Tibial nerve (tissue), 4 donors: ENCODE results near the gene FAM185A. TPM values are rescaled to one million over a fixed set of nuclear protein-coding genes. Genes with fewer than 3 reads are reported as not detected.

Source experiments
- DNase-seq, 2 donors: peaks; one replicate each; pipeline ENCODE4 v3.0.0-alpha.2; 2019; ENCODE audit warnings: low spot score in 2 of 2
- H3K27ac ChIP-seq, 4 donors: fragments of 200-600 bp; sonication (generic) in 3 of 4; one replicate each; pipeline ENCODE4 v1.5.1; 2017 to 2019; ENCODE audit warnings: mild to moderate bottlenecking in 1 of 4
- H3K27me3 ChIP-seq, 2 donors: fragments of 200-600 bp; sonication (generic) in 1 of 2; one replicate each; pipeline versions ENCODE4 v1.5.1 to v1.6.0; 2017 to 2019
- H3K36me3 ChIP-seq, 3 donors: fragments of 200-600 bp; sonication (generic); one replicate each; pipeline ENCODE4 v1.5.1; 2018 to 2019
- H3K4me1 ChIP-seq, 4 donors: fragments of 200-600 bp; sonication (generic) in 3 of 4; one replicate each; pipeline ENCODE4 v1.5.1; 2017 to 2019
- H3K4me3 ChIP-seq, 4 donors: fragments of 200-600 bp; sonication (generic) in 3 of 4; one replicate each; pipeline ENCODE4 v1.5.1; 2017 to 2019; ENCODE audit warnings: mild to moderate bottlenecking in 1 of 4, moderate library complexity in 1 of 4
- H3K9me3 ChIP-seq, 4 donors: fragments of 200-600 bp; sonication (generic) in 3 of 4; one replicate each; pipeline ENCODE4 v1.5.1; 2017 to 2019
- CTCF ChIP-seq, 5 experiments: fragments of 200-600 bp in 3 of 5; fragments of 450-650 bp in 2 of 5; sonication (generic) in 3 of 5; IDR thresholded peaks; one replicate each; pipeline ENCODE4 v1.5.1; 2016 to 2019; ENCODE audit warnings: antibody characterized with exemption in 5 of 5, mild to moderate bottlenecking in 3 of 5, moderate library complexity in 2 of 5
- EP300 ChIP-seq, 2 donors: sonication (generic); formaldehyde crosslinking; IDR thresholded peaks; one replicate each; pipeline ENCODE4 v1.6.1; 2017; ENCODE audit warnings: antibody characterized with exemption in 2 of 2, mild to moderate bottlenecking in 1 of 2
- POLR2A ChIP-seq, 2 donors: fragments of 450-650 bp; IDR thresholded peaks; one replicate each; pipeline ENCODE4 v1.6.1; 2017; ENCODE audit warnings: antibody characterized with exemption in 2 of 2, mild to moderate bottlenecking in 2 of 2, moderate library complexity in 2 of 2
- WGBS, 2 donors: methylation state at CpG; one replicate each; pipeline ENCODE4 v1.1.5; 2018; 5-methylcytosine and 5-hydroxymethylcytosine counted together
- total RNA-seq, 4 donors: library from RNA; depleted of rRNA; stranded (reverse); fragments of >200 nt; gene quantifications; one replicate each; pipeline ENCODE4 v1.1.0, GENCODE V29; 2016

FAM185A gene
- total RNA-seq, 4 donors from 2014 or later, result 18.0 to 39.3 (median 36.4) TPM

DNA sequence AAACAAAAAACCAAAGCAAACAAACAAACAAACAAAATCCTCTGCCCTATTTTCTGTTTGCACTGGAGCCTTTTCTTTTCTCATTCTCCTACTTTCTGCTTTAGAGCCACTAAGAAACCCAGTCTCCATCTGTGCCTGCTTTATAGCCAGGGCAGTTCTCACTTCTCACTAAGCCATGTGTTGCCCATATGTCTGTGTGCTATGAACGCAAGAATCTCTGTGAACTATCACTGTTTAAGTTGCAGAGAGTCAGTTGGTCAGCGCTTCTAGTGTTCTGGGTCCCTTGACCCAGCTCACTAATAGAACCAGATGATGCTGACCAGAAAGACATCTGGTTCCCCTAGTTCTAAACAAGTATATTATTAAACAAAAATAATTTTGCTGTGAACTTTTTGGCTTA, 81.4 kb downstream of the FAM185A start:
- WGBS, 2 donors, result 87% methylated on average over 2 of the region's 2 CpGs
- H3K4me3 ChIP-seq, result no peak overlapping the region
- no peaks in the 10 kb centered on the region for H3K9me3 ChIP-seq
- peaks cover 0 to 3% (median 0%) of the 10 kb centered on the region in 4 donors for H3K4me1 ChIP-seq
- no peaks in the 10 kb centered on the region for H3K27me3 ChIP-seq
- no peak overlapping the region for H3K27ac ChIP-seq
- H3K36me3 ChIP-seq, result peaks cover 0 to 48% (median 0%) of the 10 kb centered on the region in 3 donors
- DNase-seq, result no peak
- TF ChIP-seq EP300 (IDR thresholded peaks at IDR 0.05) (no peak), CTCF (IDR thresholded peaks at IDR 0.05) (no peak), POLR2A (IDR thresholded peaks at IDR 0.05) (no peak)

DNA sequence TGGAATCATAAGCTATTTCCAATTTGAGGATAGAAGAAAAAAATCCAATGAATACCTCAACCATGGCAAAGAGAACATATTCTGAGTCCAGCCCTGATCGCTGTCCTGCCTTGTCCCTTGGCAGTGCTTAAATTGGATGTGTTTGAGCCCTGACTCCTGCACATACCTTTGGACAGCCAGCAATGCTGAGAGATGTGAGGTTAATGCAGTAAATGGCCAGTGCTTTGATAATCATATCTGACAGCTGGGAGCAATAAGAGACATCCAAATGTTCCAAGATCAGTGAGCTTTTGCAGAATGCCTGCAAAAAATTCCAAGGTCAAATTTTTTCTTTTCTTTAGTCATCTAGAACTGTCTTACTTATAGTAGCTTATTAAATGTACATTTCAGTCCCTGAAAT, 83.9 kb downstream of the FAM185A start:
- no peak for DNase-seq
- H3K27me3 ChIP-seq, result no peaks in the 10 kb centered on the region
- no peak overlapping the region for H3K4me3 ChIP-seq
- no peaks in the 10 kb centered on the region for H3K9me3 ChIP-seq
- H3K27ac ChIP-seq, result no peak overlapping the region
- H3K4me1 ChIP-seq, result peaks cover 0 to 3% (median 0%) of the 10 kb centered on the region in 4 donors
- WGBS, 2 donors, result 58 to 61% methylated on average over 1 of the region's 1 CpG
- TF ChIP-seq CTCF (IDR thresholded peaks at IDR 0.05) (no peak), POLR2A (IDR thresholded peaks at IDR 0.05) (no peak), EP300 (IDR thresholded peaks at IDR 0.05) (no peak)
- peaks cover 0 to 39% (median 0%) of the 10 kb centered on the region in 3 donors for H3K36me3 ChIP-seq

- no peaks in the 10 kb centered on the region for H3K9me3 ChIP-seq
- WGBS, 2 donors, result 73 to 88% methylated on average over 5 of the region's 5 CpGs
- H3K4me3 ChIP-seq, result no peak overlapping the region
- no peak for TF ChIP-seq EP300 (IDR thresholded peaks at IDR 0.05)
- TF ChIP-seq CTCF (IDR thresholded peaks at IDR 0.05), result no peak
- no peak for TF ChIP-seq POLR2A (IDR thresholded peaks at IDR 0.05)
- peaks cover 0 to 3% (median 0%) of the 10 kb centered on the region in 4 donors for H3K4me1 ChIP-seq
- no peak overlapping the region for H3K27ac ChIP-seq
- H3K36me3 ChIP-seq, result peaks cover 0 to 38% (median 0%) of the 10 kb centered on the region in 3 donors
- no peaks in the 10 kb centered on the region for H3K27me3 ChIP-seq
- no peak for DNase-seq
These were observed 84.5 kb downstream of the FAM185A start for GRCh38 chr7:102833343-102833742.

DNA sequence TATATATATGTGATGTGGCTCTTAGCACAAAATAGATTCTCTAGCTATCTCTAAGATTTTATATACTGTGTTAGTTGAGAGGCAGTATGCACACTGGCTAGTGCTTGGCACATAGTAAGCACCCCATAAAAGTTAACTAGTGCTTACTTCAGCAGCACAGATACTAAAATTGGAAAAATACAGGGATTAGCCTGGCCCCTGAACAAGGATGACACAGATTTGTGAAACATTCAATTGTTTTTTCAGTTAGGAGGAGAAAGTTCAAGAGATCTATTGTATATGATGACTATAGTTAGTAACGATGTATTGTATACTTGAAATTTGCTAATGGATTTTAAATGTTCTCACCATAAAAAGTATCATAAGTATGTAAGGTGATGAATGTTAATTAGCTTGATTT, 85.7 kb downstream of the FAM185A start:
- DNase-seq, result no peak
- Histone ChIP-seq H3K9me3 (no peaks in the 10 kb centered on the region), H3K27me3 (no peaks in the 10 kb centered on the region), H3K4me1 (peaks cover 0 to 3% (median 0%) of the 10 kb centered on the region in 4 donors), H3K36me3 (peaks cover 0 to 32% (median 0%) of the 10 kb centered on the region in 3 donors), H3K4me3 (no peak overlapping the region), H3K27ac (no peak overlapping the region)
- TF ChIP-seq EP300 (IDR thresholded peaks at IDR 0.05) (no peak), POLR2A (IDR thresholded peaks at IDR 0.05) (no peak), CTCF (IDR thresholded peaks at IDR 0.05) (no peak)
- 64 to 70% methylated on average over 1 of the region's 1 CpG for WGBS, 2 donors

GRCh38 chr7:102834999-102835398, 86.2 kb downstream of the FAM185A start:
- no peak overlapping the region for H3K27ac ChIP-seq
- 43 to 55% methylated on average over 1 of the region's 1 CpG for WGBS, 2 donors
- no peak for DNase-seq
- peaks cover 0 to 27% (median 0%) of the 10 kb centered on the region in 3 donors for H3K36me3 ChIP-seq
- TF ChIP-seq CTCF (IDR thresholded peaks at IDR 0.05) (no peak), POLR2A (IDR thresholded peaks at IDR 0.05) (no peak), EP300 (IDR thresholded peaks at IDR 0.05) (no peak)
- H3K4me1 ChIP-seq, result peaks cover 0 to 3% (median 0%) of the 10 kb centered on the region in 4 donors
- H3K9me3 ChIP-seq, result no peaks in the 10 kb centered on the region
- H3K27me3 ChIP-seq, result no peaks in the 10 kb centered on the region
- no peak overlapping the region for H3K4me3 ChIP-seq
